NAMALWA (cell line): ENCODE data around the gene KCTD5.

ENCODE experiments used
- DNase-seq: peaks from one replicate; pipeline ENCODE4 v3.0.0-alpha.2; 2015; ENCODE audit warnings: low spot score

KCTD5 gene

DNA sequence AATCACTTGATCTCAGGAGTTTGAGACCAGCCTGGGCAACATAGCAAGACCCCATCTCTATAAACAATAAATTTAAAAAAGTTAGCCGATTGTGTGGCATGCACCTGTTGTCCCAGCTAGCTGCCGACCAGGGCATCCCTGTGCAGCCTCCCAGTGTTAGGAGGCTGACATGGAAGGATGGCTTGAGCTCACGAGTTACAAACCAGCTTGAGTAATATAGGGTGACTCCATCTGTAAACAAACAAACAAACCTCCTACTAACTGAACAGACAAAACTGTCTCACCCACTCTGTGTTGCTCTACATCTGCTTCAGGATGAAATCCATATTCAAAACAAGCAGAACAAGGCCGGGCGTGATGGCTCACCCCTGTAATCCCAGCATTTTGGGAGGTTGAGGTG lies 44.6 kb downstream of the KCTD5 start:
- no peak for DNase-seq

DNA sequence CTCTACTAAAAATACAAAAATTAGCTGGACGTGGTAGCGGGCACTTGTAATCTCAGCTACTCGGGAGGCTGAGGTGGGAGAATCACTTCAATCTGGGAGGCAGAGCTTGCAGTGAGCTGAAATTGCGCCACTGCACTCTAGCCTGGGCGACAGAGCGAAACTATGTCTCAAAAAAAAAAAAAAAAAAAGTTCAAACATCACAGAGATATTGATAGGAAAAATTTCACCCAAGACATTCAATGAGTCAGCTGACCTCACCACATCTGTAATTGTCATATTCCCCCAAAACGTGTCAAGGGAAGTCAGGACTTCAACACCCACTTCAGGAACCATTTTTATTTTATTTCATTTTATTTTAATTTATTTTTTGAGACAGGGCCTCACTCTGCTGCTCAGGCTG lies 45.7 kb downstream of the KCTD5 start:
- DNase-seq = no peak

GRCh38 chr16:2734844-2735515 lies 52.7 kb downstream of the KCTD5 start:
- DNase-seq = no peak

DNA sequence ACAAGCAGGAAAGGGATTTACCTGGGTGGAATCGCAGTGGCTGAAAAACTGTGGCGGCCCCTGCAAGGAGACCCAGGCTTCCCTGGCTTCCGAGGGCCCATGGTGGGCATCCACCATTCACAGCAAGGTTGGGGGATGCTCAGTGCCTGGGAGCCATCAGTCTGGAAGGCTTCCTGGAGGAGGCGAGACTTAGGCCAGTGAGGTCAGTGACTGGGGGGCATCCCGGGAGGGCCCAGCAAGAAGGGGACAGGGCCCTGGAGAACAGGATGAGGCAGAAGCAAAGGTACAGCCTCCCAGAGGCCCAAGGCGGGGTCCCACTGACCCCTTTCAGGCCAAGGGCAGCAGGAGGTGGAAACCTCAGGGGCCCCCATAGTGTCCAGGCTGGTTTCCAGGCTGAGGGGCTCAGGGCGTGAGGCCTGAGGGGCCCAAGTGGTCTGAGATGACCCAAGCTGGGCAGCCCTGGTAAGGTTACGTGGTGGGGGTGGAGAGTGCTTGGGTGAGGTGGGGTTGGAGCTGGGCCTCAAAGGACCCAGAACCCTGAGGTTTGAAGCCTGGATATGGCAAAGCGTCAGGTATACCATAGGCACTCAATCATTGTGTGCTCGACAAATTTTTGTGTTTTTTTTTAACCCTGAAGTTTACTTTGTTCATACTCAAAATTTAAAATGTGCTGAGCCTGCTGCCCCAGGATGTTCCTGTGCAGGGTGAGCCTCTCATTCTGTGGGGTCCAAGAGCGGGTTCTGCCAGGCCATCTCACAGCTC lies 54.3 kb downstream of the KCTD5 start:
- DNase-seq = no peak

DNA sequence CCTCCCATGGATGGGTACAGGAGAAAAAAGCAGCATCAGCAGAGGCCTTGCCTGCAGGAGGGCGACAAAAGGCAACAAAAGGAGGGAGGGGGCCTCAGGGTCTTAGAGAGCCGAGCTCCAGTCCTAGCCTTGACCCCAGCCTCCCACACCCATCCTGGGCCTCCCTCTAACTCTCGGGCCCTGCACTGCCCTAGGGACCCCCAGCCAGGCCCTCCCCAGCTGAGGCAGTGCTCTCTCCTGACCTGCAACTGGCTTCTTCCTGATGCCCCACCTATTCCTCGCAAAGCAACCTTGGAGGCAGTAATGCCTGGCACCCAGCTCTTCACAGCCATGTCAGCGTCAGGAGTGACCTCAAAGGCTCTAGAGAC lies 54.9 kb downstream of the KCTD5 start:
- no peak for DNase-seq

GRCh38 chr16:2737895-2738418 lies 55.6 kb downstream of the KCTD5 start:
- no peak for DNase-seq

DNA sequence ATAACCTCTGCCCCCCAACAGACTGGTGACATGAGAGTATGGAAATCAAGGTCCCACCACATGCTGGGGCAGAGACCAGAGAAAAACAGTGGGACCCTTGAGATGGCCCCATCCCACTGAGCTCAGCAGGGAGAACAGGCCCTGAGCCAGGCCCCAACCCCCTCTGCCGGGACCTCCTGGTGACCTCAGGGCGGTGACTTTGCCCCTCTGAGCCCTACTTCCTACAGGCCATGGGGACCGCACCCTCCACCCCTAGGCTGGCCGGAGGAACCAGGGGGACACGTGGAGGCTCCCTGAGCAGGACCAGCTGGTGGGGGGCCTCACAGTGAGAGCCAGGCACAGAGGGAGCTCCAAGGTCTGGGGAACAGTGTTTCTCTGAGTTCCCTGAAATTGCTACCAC lies 56.3 kb downstream of the KCTD5 start:
- DNase-seq = no peak

- no peak for DNase-seq
Observed at GRCh38 chr16:2739625-2740430, 57.5 kb downstream of the KCTD5 start.

- no peak for DNase-seq
Observed at GRCh38 chr16:2740476-2740875, 58.2 kb downstream of the KCTD5 start.

- no peak for DNase-seq
Observed at GRCh38 chr16:2741168-2741567, 58.8 kb downstream of the KCTD5 start.

- no peak for DNase-seq
Observed at GRCh38 chr16:2742323-2743006, 60.1 kb downstream of the KCTD5 start.

DNA sequence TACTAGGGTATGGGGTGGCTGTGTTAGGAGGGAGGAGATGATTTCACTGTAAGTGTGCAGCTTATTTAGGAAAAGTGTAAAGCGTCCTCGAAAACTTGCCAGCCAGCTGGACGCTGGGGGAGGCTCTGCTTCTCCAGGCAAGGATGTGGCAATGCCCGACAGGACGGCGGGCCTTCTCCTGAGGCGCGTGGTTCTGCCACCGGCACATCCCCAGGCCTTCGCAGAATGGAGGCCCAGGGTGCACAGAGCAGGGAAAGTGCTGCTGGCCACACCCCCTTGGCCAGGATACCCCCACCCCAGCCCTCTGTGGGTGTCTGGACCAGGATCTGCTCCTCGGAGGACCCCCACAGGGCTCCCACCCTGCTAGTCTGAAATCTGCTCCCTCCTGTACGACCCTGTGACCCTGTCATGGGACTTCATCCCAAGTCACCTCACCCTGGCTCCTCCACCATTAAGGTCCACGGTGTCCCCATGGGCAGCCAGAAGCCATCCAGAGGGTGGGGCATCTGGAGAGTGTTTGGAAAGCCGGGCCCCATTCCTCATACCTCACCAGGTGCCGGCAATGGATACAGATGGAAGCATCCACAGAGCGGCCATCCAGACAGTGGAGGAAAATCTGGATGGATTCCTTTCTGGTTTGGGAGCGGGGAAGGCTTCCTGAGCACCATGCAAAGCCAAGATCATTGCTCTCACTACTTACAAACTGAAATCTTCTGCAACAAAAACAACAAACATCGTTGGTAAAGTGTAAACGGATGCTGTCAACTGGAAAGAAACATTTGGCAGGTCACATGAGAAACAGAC lies 60.9 kb downstream of the KCTD5 start:
- DNase-seq = no peak

DNA sequence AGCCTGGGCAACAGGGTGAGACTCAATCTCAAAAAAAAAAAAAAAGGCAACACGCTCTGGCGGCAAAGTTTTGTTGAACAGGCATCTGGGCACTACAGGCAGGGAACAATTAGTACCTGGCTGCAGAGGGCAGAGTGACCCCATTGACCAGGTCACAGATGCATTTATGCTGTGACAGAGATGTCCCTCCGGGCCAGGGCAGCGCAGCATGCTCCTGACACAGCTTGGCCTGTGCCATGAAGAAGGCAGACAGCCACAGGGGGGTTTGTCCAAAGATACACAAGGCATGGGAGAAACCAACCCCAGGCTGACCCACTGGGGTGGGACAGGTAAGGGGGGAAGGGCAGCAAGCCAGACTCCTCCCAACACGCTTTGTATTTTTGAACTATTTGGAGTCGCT lies 62.4 kb downstream of the KCTD5 start:
- DNase-seq = no peak

DNA sequence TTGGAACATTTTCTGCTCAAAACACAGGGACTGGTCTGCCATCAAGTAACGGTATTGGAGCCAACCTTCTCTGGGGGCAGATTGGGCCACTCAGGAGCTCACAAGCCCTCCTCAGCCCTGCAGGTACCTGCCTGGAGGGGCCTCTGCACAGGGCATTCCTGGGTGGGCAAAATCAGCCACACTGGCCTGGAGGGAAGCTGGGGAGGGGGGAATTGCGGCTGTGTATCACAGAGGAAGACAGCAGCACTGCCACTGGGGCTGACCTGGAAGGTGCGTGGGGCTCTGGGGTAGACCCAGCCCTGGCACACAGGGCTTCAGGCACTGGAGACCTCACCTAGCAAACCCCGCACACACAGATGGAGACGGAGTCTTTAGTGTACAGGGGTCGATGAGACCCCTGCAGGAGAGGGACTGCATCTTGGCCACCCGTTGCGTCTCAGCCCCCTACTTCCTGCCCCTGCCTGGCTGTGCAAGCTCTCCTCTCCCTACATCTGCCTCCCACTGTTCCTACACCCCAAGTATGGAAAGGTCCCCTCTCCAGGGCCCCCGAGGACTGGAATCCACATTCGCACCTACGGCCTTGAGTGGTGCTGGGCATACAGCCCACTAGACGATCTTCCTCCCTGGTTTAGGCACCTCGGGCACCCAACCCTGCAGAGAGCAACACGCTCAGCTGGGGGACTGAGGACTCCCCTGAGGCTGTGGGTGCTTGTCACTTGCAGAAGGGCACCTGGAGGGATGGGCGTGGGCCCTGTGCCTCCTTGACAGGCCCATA lies 63.0 kb downstream of the KCTD5 start:
- no peak for DNase-seq

DNA sequence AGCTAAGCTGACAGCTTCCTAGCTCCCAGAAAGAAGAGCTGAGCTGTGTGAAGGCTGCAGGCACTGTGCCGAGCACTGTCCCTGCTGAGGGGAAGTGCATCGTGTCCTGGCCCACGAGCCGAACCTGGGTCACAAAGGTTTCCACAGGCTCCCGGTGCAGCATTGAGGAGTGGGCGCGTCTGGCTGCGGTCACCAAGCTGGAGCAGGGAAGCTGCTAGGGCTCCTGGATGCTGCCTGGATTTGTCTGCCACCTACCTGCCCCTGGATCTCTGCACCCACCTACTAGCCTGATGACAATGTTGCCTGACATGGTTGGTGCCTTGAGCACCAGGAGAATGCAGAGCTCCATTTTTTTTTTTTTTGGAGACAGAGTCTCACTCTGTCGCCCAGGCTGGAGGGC lies 63.6 kb downstream of the KCTD5 start:
- DNase-seq = no peak

DNA sequence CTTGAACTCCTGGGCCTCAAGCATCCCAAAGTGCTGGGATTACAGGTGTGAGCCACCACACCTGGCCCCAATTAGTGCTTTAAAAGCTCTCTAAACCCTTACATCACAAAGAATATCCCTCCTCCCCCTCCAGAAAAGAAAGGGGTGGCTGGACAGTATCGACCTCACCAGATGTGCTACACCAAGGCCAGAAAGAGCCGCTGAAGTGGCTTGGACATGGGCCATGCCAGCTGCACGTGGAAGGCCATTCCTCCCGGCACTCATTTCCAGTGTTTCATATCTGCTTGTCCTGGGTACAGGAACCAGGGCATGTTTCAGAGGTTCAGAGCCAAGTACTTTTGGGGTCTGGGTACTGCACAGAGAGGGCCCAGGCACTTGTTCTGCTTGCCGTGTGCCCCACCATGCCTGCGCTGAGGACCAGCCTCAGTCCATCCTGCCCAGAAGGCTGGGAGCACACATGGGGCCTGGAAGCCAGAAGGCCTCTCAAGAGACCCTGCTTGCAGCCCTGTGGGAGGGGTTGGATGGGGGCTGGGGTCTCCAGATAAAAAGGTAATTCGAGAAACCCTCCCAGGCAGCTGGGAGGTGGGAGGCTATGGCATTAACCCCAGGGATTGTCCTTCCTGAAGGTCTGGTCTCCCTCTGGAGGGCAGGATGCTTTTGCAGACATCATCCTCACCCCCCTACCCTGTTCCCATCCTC lies 66.6 kb downstream of the KCTD5 start:
- no peak for DNase-seq

DNA sequence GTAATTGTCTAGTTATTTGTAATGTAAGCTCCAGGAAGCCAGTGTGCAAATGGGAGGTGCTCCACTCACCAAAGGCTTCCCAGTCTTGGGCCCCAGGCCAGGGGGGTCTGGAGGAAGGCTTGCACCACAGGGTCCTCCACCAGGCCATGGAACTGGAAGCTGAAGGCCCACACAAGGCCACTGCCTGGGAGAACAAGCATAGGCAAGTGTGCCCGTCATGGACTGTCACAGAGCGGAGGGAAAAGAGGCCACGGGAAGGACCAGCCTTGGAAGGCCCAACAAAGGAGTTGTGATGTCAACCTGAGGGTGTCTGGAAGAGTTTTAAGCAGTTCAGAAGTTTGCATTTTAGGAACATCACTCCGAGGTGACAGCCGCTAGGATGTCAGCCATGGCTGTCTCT lies 67.2 kb downstream of the KCTD5 start:
- DNase-seq = no peak

- DNase-seq = no peak
Observed at GRCh38 chr16:2749936-2750335, 67.6 kb downstream of the KCTD5 start.

- peak; percentile 92 for DNase-seq
Observed at GRCh38 chr16:2751577-2752034, 69.3 kb downstream of the KCTD5 start.
